ENCODE data around the gene SLAIN1.
"Not testable (repeated sequence)": the region's sequence is repeated elsewhere in the genome, so short reads cannot be mapped to it uniquely, and the experiment has no call there.

The SLAIN1 gene

DNA sequence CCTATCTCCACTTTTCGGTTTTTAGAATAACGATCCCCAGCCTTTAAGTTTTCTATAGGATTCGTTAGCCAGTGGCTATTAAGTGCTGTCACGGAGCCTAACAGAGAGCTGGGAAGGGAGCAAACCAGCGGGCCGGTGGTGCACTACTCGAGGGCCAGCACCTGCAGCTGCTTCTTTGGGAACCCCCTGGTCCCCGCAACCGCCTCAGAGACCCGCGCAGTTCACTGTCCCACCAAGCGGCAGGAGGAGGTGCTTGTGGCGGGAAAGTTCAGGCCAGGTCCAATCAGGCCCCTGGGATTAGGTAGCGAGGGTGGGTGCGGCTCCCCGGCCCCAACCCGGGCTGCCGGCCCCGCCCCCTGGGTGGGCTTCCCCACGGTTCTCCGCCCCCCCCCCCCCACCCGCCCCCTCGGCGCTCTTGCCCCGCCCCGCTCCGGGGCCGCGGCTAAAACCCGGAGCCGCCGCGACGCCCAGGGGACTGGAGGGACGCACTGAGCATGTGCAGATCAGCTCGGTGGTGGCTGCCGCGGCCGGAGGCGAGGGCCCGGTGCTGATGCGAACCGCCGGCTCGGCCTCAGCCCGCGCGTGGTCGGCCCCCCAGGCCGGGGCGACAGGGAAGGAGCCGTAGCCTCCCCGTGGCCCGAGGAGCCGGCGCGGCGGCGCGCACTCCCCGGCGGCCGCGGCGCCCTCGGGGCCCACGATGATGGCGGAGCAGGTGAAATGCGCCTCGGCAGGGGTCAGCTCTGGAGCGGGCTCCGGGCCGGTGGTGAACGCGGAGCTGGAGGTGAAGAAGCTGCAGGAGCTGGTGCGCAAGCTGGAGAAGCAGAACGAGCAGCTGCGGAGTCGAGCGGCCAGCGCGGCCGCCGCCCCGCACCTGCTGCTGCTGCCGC is at the start of gene SLAIN1:
SLAIN1 (plus strand) TSS at position 471 of the 887 bp plus-strand sequence; CDS start at position 698, 227 bp downstream.
- DNase-seq, result peak; percentile 69

DNA sequence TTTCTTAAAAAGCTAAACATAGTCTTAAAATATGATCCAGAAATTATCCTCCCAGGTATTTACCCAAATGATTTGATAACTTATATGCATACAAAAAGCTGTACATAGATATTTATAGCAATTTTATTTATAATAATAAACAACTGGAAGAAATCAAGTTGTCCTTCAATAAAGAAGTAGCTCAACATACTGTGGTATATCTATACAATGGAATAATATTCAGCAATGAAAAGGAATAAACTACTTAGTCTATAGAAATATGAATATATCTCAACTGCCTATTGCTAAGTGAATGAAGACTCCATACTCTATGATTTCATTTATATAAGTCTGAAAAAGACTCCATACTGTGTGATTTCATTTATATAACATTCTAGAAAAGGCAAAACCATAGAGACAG is 47.1 kb upstream of the SLAIN1 start:
- DNase-seq, result no peak

DNA sequence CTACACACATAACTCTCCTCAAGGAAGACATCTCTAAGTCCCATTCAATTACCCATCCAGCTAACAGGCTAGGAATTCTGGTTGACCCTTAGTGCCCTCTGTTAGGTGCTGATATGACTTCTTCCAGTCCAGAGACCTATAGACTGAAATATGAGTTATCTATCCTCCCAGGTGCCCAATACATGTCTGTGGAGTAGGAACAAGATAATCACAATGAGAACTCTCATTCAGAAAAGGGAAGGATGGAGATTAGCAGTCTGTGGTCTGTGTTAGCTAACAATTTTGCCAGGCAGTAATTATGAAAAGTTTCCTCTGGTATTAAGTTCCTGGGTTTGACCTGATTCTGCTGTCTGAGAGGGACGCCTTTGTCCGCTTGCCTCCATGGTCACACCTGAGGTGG is 44.2 kb upstream of the SLAIN1 start:
- DNase-seq, result no peak

- DNase-seq, result not testable (repeated sequence)
These were observed 37.5 kb upstream of the SLAIN1 start for GRCh38 chr13:77660016-77660415.

- no peak for DNase-seq
These were observed 36.6 kb upstream of the SLAIN1 start for GRCh38 chr13:77660841-77661250.

DNA sequence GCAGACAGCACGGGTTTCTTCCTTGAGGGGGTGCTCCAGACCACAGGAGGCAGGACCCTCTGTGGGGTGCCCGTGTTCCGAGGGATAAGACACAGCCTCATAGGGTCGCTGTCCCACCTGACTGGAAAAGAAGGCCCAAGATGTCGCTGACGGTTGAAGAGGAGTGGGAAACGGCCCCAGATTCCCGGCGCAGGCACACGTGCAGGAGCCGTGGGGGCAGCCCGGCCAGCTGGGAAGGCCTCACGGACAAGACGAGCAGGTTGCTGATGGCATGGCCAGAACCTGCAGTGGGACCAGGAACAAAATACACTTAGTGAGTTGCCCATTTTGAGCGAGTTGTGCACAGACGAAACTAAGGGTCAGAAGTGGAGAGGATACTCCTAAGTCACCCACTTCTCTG is 35.2 kb upstream of the SLAIN1 start:
- DNase-seq, result not testable (repeated sequence)

DNA sequence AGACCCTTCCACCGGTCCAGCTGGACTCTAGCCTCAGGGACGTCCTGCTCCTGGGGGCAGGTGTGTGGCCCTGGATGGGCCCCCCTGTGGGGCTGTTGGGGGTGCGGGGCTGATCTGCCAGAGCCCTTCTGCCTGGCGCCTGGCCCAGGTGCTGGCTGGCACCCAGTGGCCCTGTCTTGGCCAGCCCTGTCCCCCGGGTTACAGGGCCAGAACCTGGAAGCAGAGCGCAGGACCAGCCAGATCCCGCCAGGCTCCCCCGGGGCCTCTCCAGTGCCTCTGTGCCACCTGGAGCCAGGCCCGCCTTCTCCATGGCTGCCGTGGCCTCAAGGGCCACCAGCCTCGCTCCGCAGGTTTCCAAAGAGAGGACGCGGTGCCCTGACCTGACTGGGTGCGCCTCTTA is 34.7 kb upstream of the SLAIN1 start:
- not testable (repeated sequence) for DNase-seq

DNA sequence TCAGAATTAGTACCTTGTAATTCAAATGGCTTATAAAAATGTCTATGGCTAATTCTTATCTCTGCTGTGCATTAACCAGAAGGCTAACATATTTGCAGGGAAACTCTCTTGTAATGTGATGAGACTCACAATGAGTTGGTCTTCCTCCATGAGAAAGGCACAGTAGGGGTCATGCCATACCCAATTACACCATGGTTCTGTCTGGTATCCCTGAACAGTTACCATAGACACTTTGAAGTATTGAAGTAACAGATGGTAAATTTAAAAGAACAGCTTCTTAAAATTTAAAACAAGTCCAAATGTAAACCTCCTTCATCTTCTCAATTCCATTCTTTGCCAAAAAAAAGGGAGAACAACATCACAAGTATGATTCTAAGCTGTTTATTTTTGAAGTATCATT is 22.6 kb upstream of the SLAIN1 start:
- no peak for DNase-seq

DNA sequence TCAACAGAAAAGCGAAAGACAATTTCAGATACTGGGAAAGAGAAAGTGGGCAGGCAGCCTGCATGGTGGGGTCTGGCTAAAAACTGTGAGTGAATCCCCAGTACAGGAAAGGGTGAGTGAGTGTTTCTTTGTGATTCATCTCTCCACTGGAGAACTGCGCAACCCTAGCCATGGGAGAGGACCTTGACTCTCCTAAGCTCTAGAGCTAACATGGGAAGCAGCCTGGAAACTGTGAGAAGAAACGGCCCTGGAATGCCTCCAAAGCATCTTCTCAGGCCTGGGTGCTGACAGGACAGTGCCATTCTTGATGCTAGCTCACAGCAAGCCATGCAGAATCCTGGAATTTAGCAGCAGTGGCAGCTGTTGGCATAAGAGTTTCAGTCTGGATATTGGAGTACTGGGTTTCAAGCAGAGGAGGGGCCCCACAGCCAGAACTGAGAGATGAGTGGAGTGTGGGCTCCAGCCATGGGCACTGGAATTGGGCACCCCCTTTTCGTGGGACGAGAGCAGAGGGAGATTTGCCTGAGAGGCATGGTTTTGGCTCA is 18.7 kb upstream of the SLAIN1 start:
- no peak for DNase-seq

GRCh38 chr13:77687799-77688198 is 9.7 kb upstream of the SLAIN1 start:
- DNase-seq, result no peak

DNA sequence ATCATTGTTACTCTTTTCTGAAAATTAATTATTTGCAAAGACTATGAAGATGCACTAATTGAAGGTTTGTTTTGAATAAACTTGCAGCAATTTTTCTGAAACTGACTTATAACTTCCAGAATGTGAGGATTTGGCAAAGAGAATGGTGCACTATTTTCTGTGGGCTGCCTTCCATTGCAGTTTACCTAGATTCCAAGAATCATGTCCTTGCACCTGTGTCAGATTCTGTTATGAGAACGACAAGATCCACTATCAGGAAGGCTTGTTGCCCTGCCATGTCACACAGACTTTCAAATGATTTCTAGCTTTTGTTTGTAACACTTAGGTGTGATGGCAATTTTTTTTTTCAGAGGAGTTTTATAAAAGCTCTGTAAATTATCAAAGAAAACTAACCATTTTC is 5.6 kb upstream of the SLAIN1 start:
- no peak for DNase-seq

DNA sequence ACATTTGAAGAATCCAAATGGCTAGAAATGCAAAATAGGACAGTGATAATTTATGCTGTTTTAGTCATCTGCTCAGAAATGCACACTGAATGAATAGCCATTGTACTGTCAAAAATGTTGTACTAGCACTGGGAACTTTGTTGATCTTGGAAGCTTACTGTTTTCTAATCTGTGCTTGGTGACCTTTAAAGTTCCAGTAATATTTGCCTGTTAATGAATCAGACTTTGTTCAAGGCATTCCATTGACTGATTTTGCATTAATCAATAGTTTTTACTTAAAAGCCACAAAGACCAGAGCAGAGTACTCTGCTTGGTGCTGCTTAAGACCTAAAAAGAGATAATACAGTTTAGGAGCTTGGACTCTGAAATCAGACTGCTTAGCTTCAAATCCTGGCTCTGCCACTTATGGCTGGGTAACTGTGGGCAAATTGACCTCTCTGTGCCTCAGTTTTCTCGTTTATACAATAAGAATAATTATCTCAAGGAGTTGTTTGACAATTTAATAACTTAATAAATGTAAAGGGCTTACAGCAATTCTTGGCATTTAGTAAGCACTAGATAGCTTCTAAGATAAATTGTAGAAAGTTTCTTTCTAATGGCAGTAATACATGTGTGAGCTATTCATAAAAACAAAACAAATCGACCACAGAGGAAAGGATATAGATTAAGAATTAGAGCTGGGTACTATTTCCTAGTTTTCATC is 4.6 kb upstream of the SLAIN1 start:
- no peak for DNase-seq

DNA sequence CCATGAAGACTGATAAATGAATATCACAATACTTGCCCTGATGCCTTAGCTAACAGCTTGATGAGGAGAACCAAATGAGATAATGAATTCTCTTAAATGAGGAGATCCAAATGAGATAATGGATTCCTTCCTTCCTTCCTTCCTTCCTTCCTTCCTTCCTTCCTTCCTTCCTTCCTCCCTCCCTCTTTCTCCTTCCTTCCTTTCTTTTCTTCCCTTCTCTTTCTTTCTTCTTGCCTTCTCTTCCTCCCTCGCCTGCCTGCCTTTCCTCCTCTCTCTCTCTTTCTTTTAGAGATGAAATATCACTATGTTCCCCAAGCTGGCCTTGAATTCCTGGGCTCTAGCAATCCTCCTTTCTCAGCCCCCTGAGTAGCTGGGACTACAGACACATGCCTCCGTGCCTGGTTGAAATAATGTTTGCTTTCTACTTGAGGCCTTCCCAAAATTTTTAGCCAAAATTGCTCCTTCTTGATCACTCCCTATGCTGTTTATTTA is 4.0 kb upstream of the SLAIN1 start:
- DNase-seq, result no peak

DNA sequence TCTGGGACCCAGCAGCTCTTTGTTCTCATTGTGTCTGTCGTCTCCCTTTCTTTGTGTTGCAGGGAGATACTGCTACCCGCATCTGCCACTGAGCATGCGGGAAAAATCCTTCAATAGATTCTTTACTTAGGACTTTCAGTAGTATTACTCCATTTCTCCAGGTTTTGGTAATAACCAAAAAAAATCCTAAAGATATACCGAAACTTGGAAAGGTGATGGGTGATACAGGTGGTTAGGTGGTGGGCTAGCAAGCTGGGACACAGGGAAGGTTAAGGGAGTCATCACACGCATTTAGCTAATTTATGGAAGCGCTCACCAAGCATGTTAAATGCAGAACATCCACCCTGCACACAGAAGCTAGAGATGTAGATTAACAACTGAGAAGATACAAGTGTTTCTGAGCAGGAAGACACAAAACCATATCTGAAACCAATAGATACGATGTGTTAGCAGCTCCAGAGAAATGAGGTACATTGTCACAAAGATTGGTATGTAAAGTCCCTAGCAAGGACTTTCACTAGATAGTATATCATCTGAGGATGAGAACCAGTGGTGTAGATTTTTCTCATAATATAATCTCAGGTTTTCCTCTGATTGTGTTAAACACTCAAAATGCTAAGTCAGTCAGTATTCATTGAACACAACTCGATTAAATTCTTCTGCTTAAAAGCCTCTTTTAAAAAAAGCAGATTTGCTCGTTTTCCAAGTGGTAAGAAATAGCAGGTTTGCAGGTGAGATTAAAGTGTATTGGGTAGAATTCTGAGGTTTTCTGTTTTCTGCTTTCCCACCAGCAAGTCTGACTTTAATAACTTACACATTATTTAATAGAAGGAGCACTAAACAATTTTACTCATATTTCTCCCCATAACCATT is 1.2 kb upstream of the SLAIN1 start:
- DNase-seq, result no peak

GRCh38 chr13:77696879-77697216 is 639 bp upstream of the SLAIN1 start:
- DNase-seq, result no peak

GRCh38 chr13:77698201-77699058 is 943 bp downstream of the SLAIN1 start:
- peak; percentile 18 to 23 for DNase-seq

DNA sequence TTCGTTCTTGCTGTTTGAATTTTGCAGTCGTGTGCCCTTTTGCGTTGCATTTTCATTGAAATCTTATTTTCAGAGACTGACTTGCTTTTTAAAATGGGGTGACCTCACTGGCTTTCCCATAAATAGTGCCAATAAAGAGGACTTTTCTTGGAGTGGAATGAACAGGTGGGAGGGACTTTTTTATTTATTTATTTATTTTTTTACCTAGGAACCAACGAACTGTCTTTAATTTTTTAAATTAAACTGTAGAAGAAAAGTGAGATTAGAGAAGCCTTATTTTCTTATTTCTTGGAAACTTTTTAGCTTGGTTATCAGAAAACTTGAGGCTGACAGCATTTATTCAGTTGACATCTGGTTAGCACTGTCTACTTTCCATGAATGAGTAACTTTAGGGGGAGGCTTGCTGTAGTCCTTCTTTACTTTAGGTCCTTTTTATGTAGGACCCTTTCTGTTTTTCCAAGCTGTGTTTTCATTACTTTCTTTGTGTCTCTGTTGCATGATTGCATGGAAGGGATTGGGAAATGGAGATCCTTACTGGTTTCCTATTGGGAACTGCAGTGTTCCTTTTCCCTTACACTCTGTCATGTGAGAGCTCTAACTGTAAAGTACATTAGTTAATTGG is 1.7 kb downstream of the SLAIN1 start:
- DNase-seq, result no peak

GRCh38 chr13:77701305-77701704 is 3.8 kb downstream of the SLAIN1 start:
- no peak for DNase-seq

DNA sequence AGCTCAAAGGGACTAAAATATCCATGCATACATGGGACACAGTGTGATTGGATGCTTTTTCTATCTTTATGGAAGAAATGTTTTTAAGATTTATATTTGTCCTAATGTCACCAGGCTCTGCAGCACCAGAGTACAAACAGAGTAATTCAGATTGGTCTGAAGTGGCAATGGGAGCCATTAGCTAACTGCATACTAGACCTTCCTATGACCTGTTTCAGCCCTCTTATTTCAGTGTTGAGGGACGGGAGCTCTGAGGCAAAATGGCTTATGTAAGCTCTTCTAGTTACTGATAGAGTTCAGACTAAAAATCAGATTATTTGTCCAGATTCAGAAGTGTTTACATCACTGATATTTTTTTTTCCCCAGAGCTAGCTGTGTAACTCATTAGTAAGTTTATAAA is 4.9 kb downstream of the SLAIN1 start:
- no peak for DNase-seq

GRCh38 chr13:77703408-77703807 is 5.9 kb downstream of the SLAIN1 start:
- no peak for DNase-seq

DNA sequence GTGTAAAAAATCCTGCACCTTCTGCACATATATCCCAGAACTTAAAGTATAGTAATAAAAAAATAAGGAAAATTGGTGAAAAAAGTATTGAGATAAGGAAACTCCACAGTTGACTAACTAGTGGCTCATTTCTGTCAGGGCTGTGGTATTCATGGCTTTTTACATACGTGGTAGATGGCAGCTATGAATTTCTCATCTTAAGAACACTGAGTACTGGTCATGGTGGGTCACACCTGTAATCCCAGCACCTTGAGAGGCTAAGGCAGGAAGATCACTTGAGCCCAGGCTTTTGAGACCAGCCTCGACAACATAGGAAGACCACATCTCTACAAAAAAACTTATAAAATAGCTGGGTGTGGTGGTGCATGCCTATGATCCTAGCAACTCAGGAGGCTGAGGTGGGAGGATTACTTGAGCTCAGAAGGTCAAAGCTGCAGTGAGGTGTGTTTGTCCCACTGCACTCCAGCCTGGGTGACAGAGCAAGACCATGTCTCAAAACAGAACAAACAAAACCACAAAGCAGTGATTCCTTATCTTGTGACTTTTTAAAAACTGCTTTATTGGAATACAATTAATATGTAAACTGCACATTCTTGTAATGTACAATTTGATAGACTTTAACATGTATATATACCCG is 16.8 kb downstream of the SLAIN1 start:
- no peak for DNase-seq
